GM12878 (cell line): ENCODE results near the gene PRTFDC1.

Experiments
- EP300 ChIP-seq, 2 experiments: fragments of 150-350 bp in 1 of 2; IDR thresholded peaks; 2 replicates each; pipeline ENCODE4 v1.6.1; 2011 to 2012; ENCODE audit warnings: low read depth in 2 of 2, low read length in 2 of 2, borderline replicate concordance in 1 of 2, improper control_type of control experiment in 1 of 2, inconsistent platforms in 1 of 2; ENCODE audit not compliant: control insufficient read depth in 1 of 2
- FOXK2 ChIP-seq: fragments of 450-650 bp; IDR thresholded peaks from 2 replicates; pipeline ENCODE4 v1.6.1; 2017; ENCODE audit warnings: mild to moderate bottlenecking, moderate library complexity
- FOXM1 ChIP-seq: IDR thresholded peaks from 2 replicates; pipeline ENCODE4 v1.6.1; 2012; ENCODE audit warnings: low read depth, mild to moderate bottlenecking, inconsistent platforms, low read length, moderate library complexity
- POLR2A ChIP-seq: IDR thresholded peaks from 2 replicates; pipeline ENCODE4 v1.6.1; 2011; ENCODE audit warnings: low read depth, mild to moderate bottlenecking, low read length
- SP1 ChIP-seq: IDR thresholded peaks from one replicate; pipeline ENCODE4 v1.6.1; 2011; ENCODE audit warnings: low read depth, low read length
- TF ChIP-seq, protein P1 (sequence below): IDR thresholded peaks from 2 replicates; pipeline ENCODE4 v1.6.1; 2012; ENCODE audit warnings: low read depth, low read length, improper control_type of control experiment
- TF ChIP-seq, protein P2 (sequence below), 3 experiments: IDR thresholded peaks in 2 of 3; conservative IDR thresholded peaks in 1 of 3; 2 replicates each; pipeline ENCODE4 v1.5.1; 2011; ENCODE audit warnings: low read depth in 3 of 3, low read length in 3 of 3, mild to moderate bottlenecking in 3 of 3, control low read depth in 2 of 3, moderate library complexity in 2 of 3, inconsistent platforms in 1 of 3, mixed read lengths in 1 of 3; ENCODE audit not compliant: control insufficient read depth in 2 of 3, insufficient read depth in 1 of 3; ENCODE audit errors: extremely low read depth in 1 of 3
- TF ChIP-seq, protein P3 (sequence below): IDR thresholded peaks from 2 replicates; pipeline ENCODE4 v1.6.1; 2012; ENCODE audit warnings: low read depth, low read length, improper control_type of control experiment
- TF ChIP-seq, protein P4 (sequence below): IDR thresholded peaks from 2 replicates; pipeline ENCODE4 v1.6.1; 2011; ENCODE audit warnings: low read depth, low read length, improper control_type of control experiment, borderline replicate concordance

DNA sequence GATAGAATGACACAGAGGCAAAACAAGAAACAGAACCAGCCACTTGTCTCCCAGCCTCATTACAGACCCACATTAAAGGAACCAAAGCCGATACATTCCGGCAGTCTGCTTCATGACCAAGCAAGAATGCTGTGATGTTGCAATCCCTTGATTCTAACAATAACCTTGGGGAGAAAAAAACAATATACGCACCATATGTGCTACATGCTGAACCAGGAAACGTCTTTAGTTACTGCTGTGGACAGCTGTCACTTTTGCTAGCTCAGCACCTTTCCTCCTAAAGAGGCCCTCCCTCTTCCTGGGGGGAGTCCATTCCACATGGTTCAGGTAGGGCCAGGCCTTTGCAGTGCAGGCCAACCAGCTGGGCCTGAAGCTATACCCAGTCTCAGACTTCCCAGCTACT is 79.1 kb downstream of the PRTFDC1 start:
- TF ChIP-seq, protein P1, sequence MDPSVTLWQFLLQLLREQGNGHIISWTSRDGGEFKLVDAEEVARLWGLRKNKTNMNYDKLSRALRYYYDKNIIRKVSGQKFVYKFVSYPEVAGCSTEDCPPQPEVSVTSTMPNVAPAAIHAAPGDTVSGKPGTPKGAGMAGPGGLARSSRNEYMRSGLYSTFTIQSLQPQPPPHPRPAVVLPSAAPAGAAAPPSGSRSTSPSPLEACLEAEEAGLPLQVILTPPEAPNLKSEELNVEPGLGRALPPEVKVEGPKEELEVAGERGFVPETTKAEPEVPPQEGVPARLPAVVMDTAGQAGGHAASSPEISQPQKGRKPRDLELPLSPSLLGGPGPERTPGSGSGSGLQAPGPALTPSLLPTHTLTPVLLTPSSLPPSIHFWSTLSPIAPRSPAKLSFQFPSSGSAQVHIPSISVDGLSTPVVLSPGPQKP = no peak
- no peak for TF ChIP-seq SP1
- TF ChIP-seq, protein P2, sequence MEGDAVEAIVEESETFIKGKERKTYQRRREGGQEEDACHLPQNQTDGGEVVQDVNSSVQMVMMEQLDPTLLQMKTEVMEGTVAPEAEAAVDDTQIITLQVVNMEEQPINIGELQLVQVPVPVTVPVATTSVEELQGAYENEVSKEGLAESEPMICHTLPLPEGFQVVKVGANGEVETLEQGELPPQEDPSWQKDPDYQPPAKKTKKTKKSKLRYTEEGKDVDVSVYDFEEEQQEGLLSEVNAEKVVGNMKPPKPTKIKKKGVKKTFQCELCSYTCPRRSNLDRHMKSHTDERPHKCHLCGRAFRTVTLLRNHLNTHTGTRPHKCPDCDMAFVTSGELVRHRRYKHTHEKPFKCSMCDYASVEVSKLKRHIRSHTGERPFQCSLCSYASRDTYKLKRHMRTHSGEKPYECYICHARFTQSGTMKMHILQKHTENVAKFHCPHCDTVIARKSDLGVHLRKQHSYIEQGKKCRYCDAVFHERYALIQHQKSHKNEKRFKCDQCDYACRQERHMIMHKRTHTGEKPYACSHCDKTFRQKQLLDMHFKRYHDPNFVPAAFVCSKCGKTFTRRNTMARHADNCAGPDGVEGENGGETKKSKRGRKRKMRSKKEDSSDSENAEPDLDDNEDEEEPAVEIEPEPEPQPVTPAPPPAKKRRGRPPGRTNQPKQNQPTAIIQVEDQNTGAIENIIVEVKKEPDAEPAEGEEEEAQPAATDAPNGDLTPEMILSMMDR (IDR thresholded peaks at IDR 0.05 in 2 of 3, conservative IDR thresholded peaks at IDR 0.05 in 1 of 3; ENCODE audit: control insufficient read depth in 2 of 3, extremely low read depth in 1 of 3, insufficient read depth in 1 of 3, low read depth in 3 of 3, low read length in 3 of 3) = no peak
- TF ChIP-seq, protein P3, sequence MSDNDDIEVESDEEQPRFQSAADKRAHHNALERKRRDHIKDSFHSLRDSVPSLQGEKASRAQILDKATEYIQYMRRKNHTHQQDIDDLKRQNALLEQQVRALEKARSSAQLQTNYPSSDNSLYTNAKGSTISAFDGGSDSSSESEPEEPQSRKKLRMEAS = no peak
- no peak for TF ChIP-seq POLR2A
- TF ChIP-seq EP300 (IDR thresholded peaks at IDR 0.05; ENCODE audit: borderline replicate concordance in 1 of 2, control insufficient read depth in 1 of 2, low read depth in 2 of 2, low read length in 2 of 2) = no peak
- no peak for TF ChIP-seq FOXK2
- TF ChIP-seq, protein P4, sequence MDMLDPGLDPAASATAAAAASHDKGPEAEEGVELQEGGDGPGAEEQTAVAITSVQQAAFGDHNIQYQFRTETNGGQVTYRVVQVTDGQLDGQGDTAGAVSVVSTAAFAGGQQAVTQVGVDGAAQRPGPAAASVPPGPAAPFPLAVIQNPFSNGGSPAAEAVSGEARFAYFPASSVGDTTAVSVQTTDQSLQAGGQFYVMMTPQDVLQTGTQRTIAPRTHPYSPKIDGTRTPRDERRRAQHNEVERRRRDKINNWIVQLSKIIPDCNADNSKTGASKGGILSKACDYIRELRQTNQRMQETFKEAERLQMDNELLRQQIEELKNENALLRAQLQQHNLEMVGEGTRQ = no peak
- TF ChIP-seq FOXM1 = no peak
